Spinal cord (tissue), 10 donors: ENCODE data around the gene ZNF680. TPM values are rescaled to one million over a fixed set of nuclear protein-coding genes. Genes with fewer than 3 reads are reported as not detected.
"Not testable (repeated sequence)": the region's sequence is repeated elsewhere in the genome, so short reads cannot be mapped to it uniquely, and the experiment has no call there.

Source experiments
- DNase-seq, 6 donors: peaks; one replicate each; pipeline versions ENCODE4 v3.0.0 to v3.0.0-alpha.2; 2013 to 2015; ENCODE audit warnings: low spot score in 6 of 6, low read depth in 4 of 6
- H3K27ac ChIP-seq: one replicate; pipeline ENCODE4 v1.5.1; 2013; ENCODE audit warnings: low read depth, low read length, control low read depth
- H3K27me3 ChIP-seq: one replicate; pipeline ENCODE4 v1.6.1; 2013; ENCODE audit warnings: low read length; ENCODE audit not compliant: control insufficient read depth, insufficient read depth
- H3K36me3 ChIP-seq: one replicate; pipeline ENCODE4 v1.6.1; 2013; ENCODE audit warnings: low read length; ENCODE audit not compliant: control insufficient read depth, insufficient read depth
- H3K4me1 ChIP-seq: one replicate; pipeline ENCODE4 v1.6.1; 2013; ENCODE audit warnings: low read length; ENCODE audit not compliant: control insufficient read depth, insufficient read depth
- H3K4me3 ChIP-seq: one replicate; pipeline ENCODE4 v1.5.1; 2013; ENCODE audit warnings: low read depth, low read length, control low read depth
- H3K9me3 ChIP-seq: one replicate; pipeline ENCODE4 v1.6.1; 2013; ENCODE audit warnings: low read length; ENCODE audit not compliant: control insufficient read depth, insufficient read depth
- WGBS: methylation state at CpG from one replicate; pipeline ENCODE4 v1.1.5; 2013; ENCODE audit warnings: missing lambda C conversion rate; ENCODE audit not compliant: insufficient coverage; 5-methylcytosine and 5-hydroxymethylcytosine counted together
- polyA plus RNA-seq, 2 donors: library from polyadenylated mRNA; unstranded; fragments of 120-200 nt; gene quantifications; one replicate each; pipeline ENCODE4 v1.2.1, GENCODE V29; 2013; ENCODE audit not compliant: insufficient read length in 2 of 2
- total RNA-seq, 2 donors: library from RNA; depleted of rRNA in 1 of 2; stranded (reverse); fragments of 120-200 nt in 1 of 2; fragments of >200 nt in 1 of 2; gene quantifications; one replicate each; pipeline versions ENCODE4 v1.2.3 to v1.2.4, GENCODE V29; 2013 to 2014
- donor health status: healthy.

ZNF680 gene
- total and polyA plus RNA-seq, 4 donors = 16.8 to 54.6 (median 18.7) TPM

GRCh38 chr7:64599359-64599758 lies 36.5 kb upstream of the ZNF680 start:
- 90% methylated on average over 1 of the region's 2 CpGs for WGBS
- Histone ChIP-seq H3K27ac (no peak overlapping the region), H3K9me3 (no peaks in the 10 kb centered on the region), H3K4me1 (no peaks in the 10 kb centered on the region), H3K36me3 (no peaks in the 10 kb centered on the region), H3K27me3 (no peaks in the 10 kb centered on the region), H3K4me3 (no peak overlapping the region)
- no peak for DNase-seq

- H3K4me3 ChIP-seq = no peak overlapping the region
- no peaks in the 10 kb centered on the region for H3K36me3 ChIP-seq
- H3K27me3 ChIP-seq = no peaks in the 10 kb centered on the region
- no peak for DNase-seq
- WGBS = 91% methylated on average over 5 of the region's 5 CpGs
- H3K9me3 ChIP-seq = no peaks in the 10 kb centered on the region
- no peaks in the 10 kb centered on the region for H3K4me1 ChIP-seq
- no peak overlapping the region for H3K27ac ChIP-seq
Measured at GRCh38 chr7:64590971-64591370, 28.1 kb upstream of the ZNF680 start.

- Histone ChIP-seq H3K27me3 (no peaks in the 10 kb centered on the region), H3K4me3 (no peak overlapping the region), H3K27ac (no peak overlapping the region), H3K36me3 (no peaks in the 10 kb centered on the region), H3K4me1 (no peaks in the 10 kb centered on the region), H3K9me3 (peaks cover 1% of the 10 kb centered on the region)
- DNase-seq = no peak
- WGBS = 91% methylated on average over 36 of the region's 38 CpGs
Measured at GRCh38 chr7:64581926-64582894, 19.3 kb upstream of the ZNF680 start.

GRCh38 chr7:64581391-64581790 lies 18.5 kb upstream of the ZNF680 start:
- 87% methylated on average over 2 of the region's 2 CpGs for WGBS
- H3K27me3 ChIP-seq = no peaks in the 10 kb centered on the region
- H3K36me3 ChIP-seq = no peaks in the 10 kb centered on the region
- H3K4me1 ChIP-seq = no peaks in the 10 kb centered on the region
- H3K27ac ChIP-seq = no peak overlapping the region
- H3K4me3 ChIP-seq = no peak overlapping the region
- DNase-seq = no peak
- peaks cover 1% of the 10 kb centered on the region for H3K9me3 ChIP-seq

- no peak overlapping the region for H3K27ac ChIP-seq
- peaks cover 10% of the 10 kb centered on the region for H3K4me1 ChIP-seq
- peak overlapping the region; percentile 29 for H3K4me3 ChIP-seq
- peak in 2 of 6 donors; percentile 88 to 91 for DNase-seq
- H3K27me3 ChIP-seq = peaks cover 5% of the 10 kb centered on the region
- no peaks in the 10 kb centered on the region for H3K9me3 ChIP-seq
- 39% methylated on average over 19 of the region's 20 CpGs for WGBS
- no peaks in the 10 kb centered on the region for H3K36me3 ChIP-seq
Measured at GRCh38 chr7:64574540-64575099, 11.7 kb upstream of the ZNF680 start.

GRCh38 chr7:64570284-64570605 lies 7.4 kb upstream of the ZNF680 start:
- not testable (repeated sequence) for H3K27me3 ChIP-seq
- 4% methylated on average over 3 of the region's 30 CpGs for WGBS

GRCh38 chr7:64569372-64570283 lies 6.8 kb upstream of the ZNF680 start:
- H3K27me3 ChIP-seq, H3K36me3 ChIP-seq, H3K9me3 ChIP-seq, H3K27ac ChIP-seq: not testable (repeated sequence)
- peaks cover 12% of the 10 kb centered on the region for H3K4me1 ChIP-seq
- peak in 2 of 6 donors; percentile 69 to 70 for DNase-seq
- WGBS = under 1% methylated on average over 72 of the region's 74 CpGs
- H3K4me3 ChIP-seq = peak overlapping the region; percentile 33

More at GRCh38 chr7:64570284-64570605, 7.4 kb upstream of the ZNF680 start:
- Histone ChIP-seq H3K4me1 (peaks cover 16% of the 10 kb centered on the region), H3K4me3 (peak overlapping the region; percentile 33)
- not testable (repeated sequence) for DNase-seq, H3K27ac ChIP-seq, H3K9me3 ChIP-seq, H3K36me3 ChIP-seq

GRCh38 chr7:64562256-64562625 lies 630 bp downstream of the ZNF680 start:
- H3K4me3 ChIP-seq = peak overlapping the region; percentile 83
- H3K4me1 ChIP-seq = no peaks in the 10 kb centered on the region
- WGBS = 0% methylated on average over 1 of the region's 4 CpGs
- H3K9me3 ChIP-seq = no peaks in the 10 kb centered on the region
- peaks cover 2% of the 10 kb centered on the region for H3K36me3 ChIP-seq
- H3K27ac ChIP-seq = peak overlapping the region; percentile 81
- no peak for DNase-seq
- no peaks in the 10 kb centered on the region for H3K27me3 ChIP-seq

- DNase-seq = no peak
- Histone ChIP-seq H3K4me1 (no peaks in the 10 kb centered on the region), H3K27ac (no peak overlapping the region), H3K4me3 (no peak overlapping the region), H3K36me3 (peaks cover 6% of the 10 kb centered on the region), H3K9me3 (no peaks in the 10 kb centered on the region), H3K27me3 (no peaks in the 10 kb centered on the region)
- WGBS = 90% methylated on average over 2 of the region's 5 CpGs
Measured at GRCh38 chr7:64559206-64559605, 3.7 kb downstream of the ZNF680 start.
